Measurements from ENCODE around the gene AMBP. TPM values are rescaled to one million over a fixed set of nuclear protein-coding genes. Genes with fewer than 3 reads are reported as not detected.
"Not testable (repeated sequence)": the region's sequence is repeated elsewhere in the genome, so short reads cannot be mapped to it uniquely, and the experiment has no call there.

The AMBP gene
- total and polyA plus RNA-seq, 2 experiments from 2014 or later, result not detected

DNA sequence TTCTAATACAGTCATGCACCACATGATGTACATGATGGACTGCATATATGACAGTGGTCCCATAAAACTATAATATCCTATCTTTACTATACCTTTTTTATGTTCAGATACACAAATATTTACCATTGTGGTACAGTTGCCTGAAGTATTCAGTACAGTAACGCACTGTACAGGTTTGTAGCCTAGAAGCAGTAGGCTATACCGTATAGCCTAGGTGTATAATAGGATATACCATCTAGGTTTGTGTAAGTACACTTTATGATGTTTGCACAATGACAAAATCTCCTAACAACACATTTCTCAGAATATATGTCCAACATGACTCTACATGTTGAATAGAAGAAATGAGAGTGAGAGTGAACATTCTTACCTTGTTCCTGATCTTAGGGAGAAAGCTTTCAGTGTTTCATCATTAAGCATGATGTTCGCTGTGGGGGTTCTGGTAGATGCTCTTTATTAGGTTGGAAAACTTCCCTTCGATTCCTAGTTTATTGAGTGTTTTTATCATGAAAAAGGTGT is 31.8 kb downstream of the AMBP start:
- Histone ChIP-seq H3K79me2 (ENCODE audit: insufficient read depth) (no peaks in the 10 kb centered on the region), H3K27me3 (replicated peaks; ENCODE audit: insufficient read depth) (no peaks in the 10 kb centered on the region), H3K9ac (no peak overlapping the region), H3K4me1 (ENCODE audit: insufficient read depth) (no peaks in the 10 kb centered on the region), H3F3A (ENCODE audit: insufficient read depth) (no peaks in the 10 kb centered on the region), H3K9me2 (ENCODE audit: insufficient read depth) (no peaks in the 10 kb centered on the region), H3K4me3 (no peak overlapping the region), H3K9me3 (ENCODE audit: low read depth) (no peaks in the 10 kb centered on the region), H3K27ac (no peak overlapping the region), H3K36me3 (ENCODE audit: low read depth) (no peaks in the 10 kb centered on the region), H4K20me1 (ENCODE audit: insufficient read depth) (no peaks in the 10 kb centered on the region), H3K4me2 (ENCODE audit: unreplicated experiment) (no peak overlapping the region), H2AFZ (no peak overlapping the region)
- WGBS, 2 experiments (ENCODE audit: low coverage in 1 of 2, low lambda C conversion rate in 2 of 2, missing lambda C conversion rate in 2 of 2), result 98 to 99% methylated on average over 4 of the region's 4 CpGs
- no peak for DNase-seq
- in situ Hi-C loops (cut with MboI), result no loop called here
- no peak for TF ChIP-seq EZH2 (IDR thresholded peaks at IDR 0.05; ENCODE audit: insufficient read depth, poor library complexity, severe bottlenecking)
- TF ChIP-seq EZH2phosphoT487 (IDR thresholded peaks at IDR 0.05; ENCODE audit: insufficient read depth, low read depth), result no peak

DNA sequence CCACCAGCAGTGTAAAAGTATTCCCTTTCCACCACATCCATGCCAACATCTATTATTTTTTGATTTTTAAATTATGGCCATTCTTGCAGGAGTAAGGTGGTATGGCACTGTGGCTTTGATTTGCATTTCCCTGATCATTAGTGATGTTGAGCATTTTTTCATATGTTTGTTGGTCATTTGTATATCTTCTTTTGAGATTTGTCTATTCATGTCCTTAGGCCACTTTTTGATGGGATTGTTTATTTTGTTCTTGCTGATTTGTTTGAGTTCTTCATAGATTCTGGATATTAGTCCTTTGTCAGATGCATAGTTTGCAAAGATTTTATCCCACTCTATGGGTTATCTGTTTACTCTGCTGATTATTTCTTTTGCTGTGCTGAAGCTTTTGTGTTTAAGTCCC is 34.4 kb downstream of the AMBP start:
- in situ Hi-C loops (cut with MboI), result not testable (repeated sequence)

DNA sequence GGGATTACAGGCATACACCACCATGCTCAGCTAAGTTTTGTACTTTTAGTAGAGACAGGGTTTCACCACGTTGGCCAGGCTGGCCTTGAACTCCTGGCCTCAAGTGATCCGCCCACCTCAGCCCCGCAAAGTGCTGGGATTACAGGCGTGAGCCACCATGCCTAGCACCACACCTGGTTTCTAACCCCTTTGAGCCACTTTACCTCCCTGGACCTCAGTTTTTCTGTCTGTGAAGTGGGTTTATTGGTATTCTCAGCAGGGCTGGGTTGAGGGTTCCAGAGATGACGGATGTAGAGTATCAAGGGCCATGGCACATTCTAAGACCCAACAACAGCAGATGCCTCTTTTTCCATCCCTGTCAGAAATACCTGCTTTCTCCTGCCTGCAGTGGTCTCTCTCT is 38.6 kb downstream of the AMBP start:
- Histone ChIP-seq H2AFZ (no peak overlapping the region), H3K9me2 (ENCODE audit: insufficient read depth) (no peaks in the 10 kb centered on the region), H3K27me3 (replicated peaks; ENCODE audit: insufficient read depth) (no peaks in the 10 kb centered on the region), H3K79me2 (ENCODE audit: insufficient read depth) (no peaks in the 10 kb centered on the region), H3K4me3 (no peak overlapping the region), H3F3A (ENCODE audit: insufficient read depth) (no peaks in the 10 kb centered on the region), H3K9me3 (ENCODE audit: low read depth) (no peaks in the 10 kb centered on the region), H3K4me2 (ENCODE audit: unreplicated experiment) (no peak overlapping the region), H3K4me1 (ENCODE audit: insufficient read depth) (no peaks in the 10 kb centered on the region), H3K9ac (no peak overlapping the region), H3K27ac (no peak overlapping the region), H4K20me1 (ENCODE audit: insufficient read depth) (no peaks in the 10 kb centered on the region), H3K36me3 (ENCODE audit: low read depth) (peaks cover 2% of the 10 kb centered on the region; the same call in 1 of the 2 replicates)
- TF ChIP-seq EZH2phosphoT487 (IDR thresholded peaks at IDR 0.05; ENCODE audit: insufficient read depth, low read depth), result no peak
- TF ChIP-seq EZH2 (IDR thresholded peaks at IDR 0.05; ENCODE audit: insufficient read depth, poor library complexity, severe bottlenecking), result no peak
- DNase-seq, result no peak
- in situ Hi-C loops (cut with MboI), result no loop called here
- 91 to 95% methylated on average over 5 of the region's 5 CpGs for WGBS, 2 experiments (ENCODE audit: low coverage in 1 of 2, low lambda C conversion rate in 2 of 2, missing lambda C conversion rate in 2 of 2)

More for the DNA sequence above, 34.4 kb downstream of the AMBP start:
- H3K27ac ChIP-seq; H3F3A ChIP-seq (ENCODE audit: insufficient read depth); H3K9me3 ChIP-seq (ENCODE audit: low read depth); H3K4me1 ChIP-seq (ENCODE audit: insufficient read depth); H3K4me3 ChIP-seq; H2AFZ ChIP-seq; H3K9me2 ChIP-seq (ENCODE audit: insufficient read depth); H3K9ac ChIP-seq; H3K79me2 ChIP-seq (ENCODE audit: insufficient read depth); H3K27me3 ChIP-seq (replicated peaks; ENCODE audit: insufficient read depth); H3K4me2 ChIP-seq (ENCODE audit: unreplicated experiment); H3K36me3 ChIP-seq (ENCODE audit: low read depth); DNase-seq; H4K20me1 ChIP-seq (ENCODE audit: insufficient read depth): not testable (repeated sequence)

DNA sequence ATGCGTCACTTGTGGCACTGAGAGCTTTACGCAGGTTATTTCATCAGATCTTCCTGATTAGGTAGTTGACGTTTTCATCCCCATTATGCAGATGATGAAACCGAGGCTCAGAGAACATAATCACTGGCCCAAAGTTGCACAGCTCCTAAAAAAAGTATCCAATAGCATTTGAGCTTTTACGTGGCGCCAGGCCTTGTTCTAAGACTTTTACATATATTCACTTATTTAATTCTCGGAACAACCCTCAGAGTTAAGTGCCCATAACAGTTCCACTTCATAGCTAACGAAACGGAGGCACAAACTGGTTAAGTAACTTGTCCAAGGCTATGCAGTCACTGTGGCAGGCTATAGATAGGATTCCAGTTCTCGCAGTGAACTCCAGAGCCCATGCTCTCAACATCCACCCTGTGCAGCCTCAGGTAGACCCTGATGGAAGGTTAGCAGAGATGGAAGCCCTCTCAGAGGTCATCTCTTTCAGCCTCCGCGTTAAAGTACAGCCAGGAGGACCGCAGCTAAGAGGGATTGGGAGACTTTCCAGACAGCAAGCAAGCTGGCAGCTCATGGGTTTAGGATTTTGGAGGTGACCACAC is 39.3 kb downstream of the AMBP start:
- no peaks in the 10 kb centered on the region for H4K20me1 ChIP-seq (ENCODE audit: insufficient read depth)
- H3K4me3 ChIP-seq, result no peak overlapping the region
- H3K9me2 ChIP-seq (ENCODE audit: insufficient read depth), result no peaks in the 10 kb centered on the region
- no peak for DNase-seq
- H3F3A ChIP-seq (ENCODE audit: insufficient read depth), result no peaks in the 10 kb centered on the region
- peaks cover 2% of the 10 kb centered on the region; the same call in 1 of the 2 replicates for H3K36me3 ChIP-seq (ENCODE audit: low read depth)
- H3K27me3 ChIP-seq (replicated peaks; ENCODE audit: insufficient read depth), result no peaks in the 10 kb centered on the region
- 98 to 99% methylated on average over 13 of the region's 13 CpGs for WGBS, 2 experiments (ENCODE audit: low coverage in 1 of 2, low lambda C conversion rate in 2 of 2, missing lambda C conversion rate in 2 of 2)
- no peak overlapping the region for H3K9ac ChIP-seq
- TF ChIP-seq EZH2phosphoT487 (IDR thresholded peaks at IDR 0.05; ENCODE audit: insufficient read depth, low read depth) (no peak), EZH2 (IDR thresholded peaks at IDR 0.05; ENCODE audit: insufficient read depth, poor library complexity, severe bottlenecking) (no peak)
- in situ Hi-C loops (cut with MboI), result no loop called here
- H3K79me2 ChIP-seq (ENCODE audit: insufficient read depth), result no peaks in the 10 kb centered on the region
- H3K9me3 ChIP-seq (ENCODE audit: low read depth), result no peaks in the 10 kb centered on the region
- H3K4me2 ChIP-seq (ENCODE audit: unreplicated experiment), result no peak overlapping the region
- H2AFZ ChIP-seq, result no peak overlapping the region
- H3K27ac ChIP-seq, result no peak overlapping the region
- no peaks in the 10 kb centered on the region for H3K4me1 ChIP-seq (ENCODE audit: insufficient read depth)
